ENCODE data around the gene SPAG9.
A peak's percentile ranks its signal among the peaks of the same experiment; 100 is the strongest.

The SPAG9 gene

DNA sequence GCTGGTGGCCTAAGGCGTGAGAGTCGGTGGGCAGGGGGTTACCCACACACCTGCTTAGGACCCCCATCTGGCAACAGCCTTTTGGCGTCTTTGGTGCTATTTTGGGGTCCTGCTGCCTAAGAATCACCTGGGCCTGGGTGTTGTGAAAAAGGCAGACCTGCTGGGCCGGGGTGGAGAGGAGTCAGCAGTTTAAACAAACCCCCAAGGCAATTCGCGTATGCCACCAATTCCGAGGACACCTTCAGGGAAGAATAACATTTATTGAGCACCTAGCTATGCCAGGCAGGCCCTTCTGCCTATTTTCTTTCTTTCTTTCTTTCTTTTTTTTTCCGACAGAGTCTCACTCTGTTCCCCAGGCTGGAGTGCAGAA, 200.6 kb downstream of the SPAG9 start:
- TF ChIP-seq, protein P1, sequence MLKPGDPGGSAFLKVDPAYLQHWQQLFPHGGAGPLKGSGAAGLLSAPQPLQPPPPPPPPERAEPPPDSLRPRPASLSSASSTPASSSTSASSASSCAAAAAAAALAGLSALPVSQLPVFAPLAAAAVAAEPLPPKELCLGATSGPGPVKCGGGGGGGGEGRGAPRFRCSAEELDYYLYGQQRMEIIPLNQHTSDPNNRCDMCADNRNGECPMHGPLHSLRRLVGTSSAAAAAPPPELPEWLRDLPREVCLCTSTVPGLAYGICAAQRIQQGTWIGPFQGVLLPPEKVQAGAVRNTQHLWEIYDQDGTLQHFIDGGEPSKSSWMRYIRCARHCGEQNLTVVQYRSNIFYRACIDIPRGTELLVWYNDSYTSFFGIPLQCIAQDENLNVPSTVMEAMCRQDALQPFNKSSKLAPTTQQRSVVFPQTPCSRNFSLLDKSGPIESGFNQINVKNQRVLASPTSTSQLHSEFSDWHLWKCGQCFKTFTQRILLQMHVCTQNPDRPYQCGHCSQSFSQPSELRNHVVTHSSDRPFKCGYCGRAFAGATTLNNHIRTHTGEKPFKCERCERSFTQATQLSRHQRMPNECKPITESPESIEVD (tag by site-specific recombination; IDR thresholded peaks at IDR 0.05): no peak
- peak; percentile 82 for TF ChIP-seq ZNF664 (tag by site-specific recombination; IDR thresholded peaks at IDR 0.05)
- no peak for TF ChIP-seq TCF7L2 (IDR thresholded peaks at IDR 0.05; ENCODE audit: borderline replicate concordance, low read depth, low read length)
- no peak for TF ChIP-seq KLF10 (tag by site-specific recombination; IDR thresholded peaks at IDR 0.05)
- no peak for TF ChIP-seq KLF9 (tag by site-specific recombination; IDR thresholded peaks at IDR 0.05; ENCODE audit: low read depth)
- TF ChIP-seq ZIC2 (tag by site-specific recombination; IDR thresholded peaks at IDR 0.05): 0 out of 2 replicates have a peak, but pooled peaks have one; percentile 6
- TF ChIP-seq BCL6B (tag by site-specific recombination; IDR thresholded peaks at IDR 0.05): no peak
- TF ChIP-seq, protein P2, sequence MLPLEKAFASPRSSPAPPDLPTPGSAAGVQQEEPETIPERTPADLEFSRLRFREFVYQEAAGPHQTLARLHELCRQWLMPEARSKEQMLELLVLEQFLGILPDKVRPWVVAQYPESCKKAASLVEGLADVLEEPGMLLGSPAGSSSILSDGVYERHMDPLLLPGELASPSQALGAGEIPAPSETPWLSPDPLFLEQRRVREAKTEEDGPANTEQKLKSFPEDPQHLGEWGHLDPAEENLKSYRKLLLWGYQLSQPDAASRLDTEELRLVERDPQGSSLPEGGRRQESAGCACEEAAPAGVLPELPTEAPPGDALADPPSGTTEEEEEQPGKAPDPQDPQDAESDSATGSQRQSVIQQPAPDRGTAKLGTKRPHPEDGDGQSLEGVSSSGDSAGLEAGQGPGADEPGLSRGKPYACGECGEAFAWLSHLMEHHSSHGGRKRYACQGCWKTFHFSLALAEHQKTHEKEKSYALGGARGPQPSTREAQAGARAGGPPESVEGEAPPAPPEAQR (tag by site-specific recombination; IDR thresholded peaks at IDR 0.05): no peak
- TF ChIP-seq PRDM2 (tag by site-specific recombination; IDR thresholded peaks at IDR 0.05; ENCODE audit: borderline replicate concordance): no peak
- no peak for TF ChIP-seq MEIS1 (CRISPR knock-in tag; IDR thresholded peaks at IDR 0.05; ENCODE audit: borderline replicate concordance)
- TF ChIP-seq, protein P3, sequence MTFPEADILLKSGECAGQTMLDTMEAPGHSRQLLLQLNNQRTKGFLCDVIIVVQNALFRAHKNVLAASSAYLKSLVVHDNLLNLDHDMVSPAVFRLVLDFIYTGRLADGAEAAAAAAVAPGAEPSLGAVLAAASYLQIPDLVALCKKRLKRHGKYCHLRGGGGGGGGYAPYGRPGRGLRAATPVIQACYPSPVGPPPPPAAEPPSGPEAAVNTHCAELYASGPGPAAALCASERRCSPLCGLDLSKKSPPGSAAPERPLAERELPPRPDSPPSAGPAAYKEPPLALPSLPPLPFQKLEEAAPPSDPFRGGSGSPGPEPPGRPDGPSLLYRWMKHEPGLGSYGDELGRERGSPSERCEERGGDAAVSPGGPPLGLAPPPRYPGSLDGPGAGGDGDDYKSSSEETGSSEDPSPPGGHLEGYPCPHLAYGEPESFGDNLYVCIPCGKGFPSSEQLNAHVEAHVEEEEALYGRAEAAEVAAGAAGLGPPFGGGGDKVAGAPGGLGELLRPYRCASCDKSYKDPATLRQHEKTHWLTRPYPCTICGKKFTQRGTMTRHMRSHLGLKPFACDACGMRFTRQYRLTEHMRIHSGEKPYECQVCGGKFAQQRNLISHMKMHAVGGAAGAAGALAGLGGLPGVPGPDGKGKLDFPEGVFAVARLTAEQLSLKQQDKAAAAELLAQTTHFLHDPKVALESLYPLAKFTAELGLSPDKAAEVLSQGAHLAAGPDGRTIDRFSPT (tag by site-specific recombination; IDR thresholded peaks at IDR 0.05): 0 out of 2 replicates have a peak, but pooled peaks have one; percentile 3
- TF ChIP-seq ZSCAN16 (tag by site-specific recombination; IDR thresholded peaks at IDR 0.05): no peak
- 0 out of 2 replicates have a peak, but pooled peaks have one; percentile 7 for TF ChIP-seq ZNF398 (tag by site-specific recombination; IDR thresholded peaks at IDR 0.05)
- TF ChIP-seq IKZF3 (tag by site-specific recombination; IDR thresholded peaks at IDR 0.05): no peak
- no peak for TF ChIP-seq ZNF37A (tag by site-specific recombination; IDR thresholded peaks at IDR 0.05)
- TF ChIP-seq ZSCAN23 (tag by site-specific recombination; IDR thresholded peaks at IDR 0.05): no peak
- TF ChIP-seq ZFP37 (tag by site-specific recombination; IDR thresholded peaks at IDR 0.05): no peak
- no peaks in the 10 kb centered on the region for H3K9me3 ChIP-seq (ENCODE audit: control insufficient read depth, insufficient read depth, low read depth, low read length)
- no peak overlapping the region for H3K27ac ChIP-seq (ENCODE audit: extremely low read depth, low read depth, low read length)
- POLR2A ChIA-PET: interaction anchor here (1.6 kb wide), 1 partner anchor 54 kb away, joined by 7 read pairs; the partner anchor contains the start of gene TOB1
- no peak overlapping the region for H3K4me3 ChIP-seq (ENCODE audit: low read depth, low read length)
- no peaks in the 10 kb centered on the region for H3K36me3 ChIP-seq (ENCODE audit: control insufficient read depth in 2 of 2, insufficient read depth in 1 of 2, low read length in 2 of 2)
- H3K4me1 ChIP-seq (ENCODE audit: control insufficient read depth, insufficient read depth, low read length): peaks cover 2% of the 10 kb centered on the region
- CTCF ChIA-PET: interaction anchor here (1.0 to 1.2 kb wide), 2 partner anchors 8 to 14 kb away, joined by 3 read pairs; no protein-coding TSS in a partner anchor
